NCI-H1417 treated with DMSO at 0.1 percent for 48 hours (cell line): ENCODE data around the gene PSME3.
"Not testable (repeated sequence)": the region's sequence is repeated elsewhere in the genome, so short reads cannot be mapped to it uniquely, and the experiment has no call there.

Experiments used
- DNase-seq: peaks from one replicate; lab custom pipeline; 2025; lab: John Stamatoyannopoulos, UW

The PSME3 gene

DNA sequence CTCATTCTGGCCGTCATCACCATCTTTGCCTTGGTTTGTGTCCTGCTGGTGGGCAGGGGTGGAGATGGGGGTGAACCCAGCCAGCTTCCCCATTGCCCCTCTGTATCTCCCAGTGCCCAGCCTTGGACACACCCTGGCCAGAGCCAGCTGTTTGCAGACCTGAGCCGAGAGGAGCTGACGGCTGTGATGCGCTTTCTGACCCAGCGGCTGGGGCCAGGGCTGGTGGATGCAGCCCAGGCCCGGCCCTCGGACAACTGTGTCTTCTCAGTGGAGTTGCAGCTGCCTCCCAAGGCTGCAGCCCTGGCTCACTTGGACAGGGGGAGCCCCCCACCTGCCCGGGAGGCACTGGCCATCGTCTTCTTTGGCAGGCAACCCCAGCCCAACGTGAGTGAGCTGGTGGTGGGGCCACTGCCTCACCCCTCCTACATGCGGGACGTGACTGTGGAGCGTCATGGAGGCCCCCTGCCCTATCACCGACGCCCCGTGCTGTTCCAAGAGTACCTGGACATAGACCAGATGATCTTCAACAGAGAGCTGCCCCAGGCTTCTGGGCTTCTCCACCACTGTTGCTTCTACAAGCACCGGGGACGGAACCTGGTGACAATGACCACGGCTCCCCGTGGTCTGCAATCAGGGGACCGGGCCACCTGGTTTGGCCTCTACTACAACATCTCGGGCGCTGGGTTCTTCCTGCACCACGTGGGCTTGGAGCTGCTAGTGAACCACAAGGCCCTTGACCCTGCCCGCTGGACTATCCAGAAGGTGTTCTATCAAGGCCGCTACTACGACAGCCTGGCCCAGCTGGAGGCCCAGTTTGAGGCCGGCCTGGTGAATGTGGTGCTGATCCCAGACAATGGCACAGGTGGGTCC lies 18.4 kb downstream of the PSME3 start:
- DNase-seq, result not testable (repeated sequence)

- no peak for DNase-seq
Measured at GRCh38 chr17:42852351-42852750, 19.2 kb downstream of the PSME3 start.

- no peak for DNase-seq
Measured at GRCh38 chr17:42853004-42853403, 19.8 kb downstream of the PSME3 start.

- DNase-seq, result no peak
Measured at GRCh38 chr17:42853597-42853967, 20.4 kb downstream of the PSME3 start.

DNA sequence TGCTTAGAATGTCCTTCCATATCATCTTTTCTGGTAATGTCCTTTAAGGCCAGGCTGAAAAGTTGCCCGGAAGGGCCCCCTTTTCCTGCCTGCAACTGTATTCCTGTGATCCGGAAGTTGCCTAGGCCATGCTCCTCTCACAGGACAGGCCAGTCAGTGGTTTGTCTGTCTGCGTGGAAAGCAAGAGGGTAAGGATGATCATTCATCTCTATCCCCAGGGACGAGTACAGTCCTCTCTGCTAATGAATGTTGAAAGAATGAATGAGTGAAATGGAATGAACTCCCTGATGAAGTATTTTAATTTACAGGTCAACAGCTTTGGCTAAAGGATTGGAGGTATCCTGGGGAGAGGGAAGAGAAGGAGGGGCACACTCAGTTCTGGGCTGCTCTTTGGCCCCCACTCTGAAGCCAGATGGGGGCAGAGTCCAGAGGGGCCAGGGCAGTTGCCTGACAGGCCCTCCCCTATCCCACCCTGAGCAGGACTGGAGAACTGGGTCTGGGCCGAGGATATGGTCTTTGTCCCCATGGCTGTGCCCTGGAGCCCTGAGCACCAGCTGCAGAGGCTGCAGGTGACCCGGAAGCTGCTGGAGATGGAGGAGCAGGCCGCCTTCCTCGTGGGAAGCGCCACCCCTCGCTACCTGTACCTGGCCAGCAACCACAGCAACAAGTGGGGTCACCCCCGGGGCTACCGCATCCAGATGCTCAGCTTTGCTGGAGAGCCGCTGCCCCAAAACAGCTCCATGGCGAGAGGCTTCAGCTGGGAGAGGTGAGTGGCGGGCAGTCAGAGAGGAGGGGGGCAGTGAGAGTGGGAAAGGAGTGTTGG lies 21.0 kb downstream of the PSME3 start:
- DNase-seq, result no peak

GRCh38 chr17:42855048-42855596 lies 21.9 kb downstream of the PSME3 start:
- DNase-seq, result no peak

DNA sequence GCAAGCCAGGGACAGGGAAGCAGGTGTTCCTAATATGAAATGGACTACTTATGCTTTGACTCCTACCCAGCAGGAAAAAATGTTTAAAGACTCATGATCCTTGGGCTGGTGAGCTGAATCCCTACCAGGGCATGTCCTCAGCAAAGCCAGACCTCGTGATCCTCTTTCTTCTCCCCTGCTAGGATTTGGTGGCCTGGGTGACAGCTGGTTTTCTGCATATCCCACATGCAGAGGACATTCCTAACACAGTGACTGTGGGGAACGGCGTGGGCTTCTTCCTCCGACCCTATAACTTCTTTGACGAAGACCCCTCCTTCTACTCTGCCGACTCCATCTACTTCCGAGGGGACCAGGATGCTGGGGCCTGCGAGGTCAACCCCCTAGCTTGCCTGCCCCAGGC lies 22.9 kb downstream of the PSME3 start:
- DNase-seq, result not testable (repeated sequence)

- not testable (repeated sequence) for DNase-seq
Measured at GRCh38 chr17:42856516-42856915, 23.3 kb downstream of the PSME3 start.

- DNase-seq, result no peak
Measured at GRCh38 chr17:42857389-42857788, 24.2 kb downstream of the PSME3 start.

DNA sequence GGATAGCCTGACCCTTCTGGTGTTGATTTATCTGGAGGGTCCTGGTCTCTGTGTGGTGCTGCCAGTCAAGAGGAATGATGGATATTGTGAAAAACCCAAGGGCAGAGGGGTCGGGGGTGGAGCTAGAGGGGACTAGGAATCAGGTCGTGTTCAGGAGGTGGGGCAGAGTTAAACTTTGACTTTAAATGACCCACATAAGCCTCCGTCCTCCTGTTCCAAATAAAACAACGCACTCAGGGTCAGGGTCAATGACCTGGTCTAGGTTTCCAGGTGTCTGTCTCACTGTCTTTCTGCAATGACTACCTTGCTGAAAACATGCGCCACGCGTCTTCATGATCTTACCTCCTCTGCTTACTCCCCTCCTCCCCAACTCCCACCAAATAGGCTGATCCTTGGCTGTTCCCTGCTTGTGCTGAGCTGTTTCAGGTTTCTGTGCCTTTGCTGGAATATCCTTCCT lies 32.5 kb downstream of the PSME3 start:
- DNase-seq, result no peak

DNA sequence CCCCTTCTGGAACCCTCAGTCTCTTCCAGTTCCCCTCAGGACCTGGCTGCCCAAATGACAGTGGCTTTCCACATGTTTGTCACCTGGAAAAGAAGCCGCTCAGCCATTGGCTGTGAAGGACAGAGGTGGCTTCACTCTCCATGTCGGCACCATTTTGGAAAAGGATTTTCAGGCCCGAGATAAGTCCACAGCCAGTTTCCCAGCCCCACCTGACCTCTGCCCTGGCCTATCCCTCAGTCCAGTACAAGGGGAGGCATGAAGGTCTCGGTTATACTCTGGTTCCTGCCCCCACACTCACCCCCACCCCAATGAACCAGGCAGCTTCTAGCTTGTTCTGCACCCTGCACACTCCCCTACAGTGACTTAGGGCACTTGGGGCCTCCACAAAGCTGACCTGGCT lies 33.0 kb downstream of the PSME3 start:
- no peak for DNase-seq

DNA sequence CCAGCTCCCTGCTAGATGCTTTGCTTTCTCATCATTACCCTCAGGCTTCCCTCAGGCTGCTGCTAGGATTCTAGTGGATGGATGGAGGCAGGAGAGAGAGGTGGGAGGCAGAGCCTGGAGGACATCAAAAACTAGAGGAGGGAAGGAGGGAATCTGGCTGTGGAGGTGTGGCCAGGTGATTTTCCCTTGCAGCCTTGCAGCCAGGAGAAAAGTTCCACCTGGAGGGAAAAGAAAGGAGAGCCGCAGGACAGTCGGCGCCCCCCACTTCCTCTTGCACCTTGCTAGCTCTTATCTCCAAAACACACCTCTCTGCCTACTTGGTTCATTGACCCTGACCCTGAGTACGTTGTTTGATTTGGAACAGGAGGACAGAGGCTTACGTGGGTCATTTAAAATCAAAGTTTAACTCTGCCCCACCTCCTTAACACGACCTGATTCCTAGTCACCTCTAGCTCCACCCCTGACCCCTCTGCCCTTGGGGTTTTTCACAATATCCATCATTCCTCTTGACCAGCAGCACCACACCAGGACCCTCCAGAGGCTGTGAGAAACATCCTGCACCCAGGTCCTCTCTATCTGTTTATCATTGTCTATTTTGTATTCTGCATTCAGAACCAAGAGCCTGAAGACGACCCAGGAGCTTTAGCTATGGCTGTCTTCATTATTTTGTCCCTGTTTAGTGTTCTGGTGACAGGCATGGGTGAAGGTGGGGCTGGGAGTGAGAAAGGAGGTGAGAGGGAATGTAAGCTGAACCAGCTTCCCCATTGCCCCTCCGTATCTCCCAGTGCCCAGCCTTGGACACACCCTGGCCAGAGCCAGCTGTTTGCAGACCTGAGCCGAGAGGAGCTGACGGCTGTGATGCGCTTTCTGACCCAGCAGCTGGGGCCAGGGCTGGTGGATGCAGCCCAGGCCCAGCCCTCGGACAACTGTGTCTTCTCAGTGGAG lies 33.7 kb downstream of the PSME3 start:
- DNase-seq, result no peak

DNA sequence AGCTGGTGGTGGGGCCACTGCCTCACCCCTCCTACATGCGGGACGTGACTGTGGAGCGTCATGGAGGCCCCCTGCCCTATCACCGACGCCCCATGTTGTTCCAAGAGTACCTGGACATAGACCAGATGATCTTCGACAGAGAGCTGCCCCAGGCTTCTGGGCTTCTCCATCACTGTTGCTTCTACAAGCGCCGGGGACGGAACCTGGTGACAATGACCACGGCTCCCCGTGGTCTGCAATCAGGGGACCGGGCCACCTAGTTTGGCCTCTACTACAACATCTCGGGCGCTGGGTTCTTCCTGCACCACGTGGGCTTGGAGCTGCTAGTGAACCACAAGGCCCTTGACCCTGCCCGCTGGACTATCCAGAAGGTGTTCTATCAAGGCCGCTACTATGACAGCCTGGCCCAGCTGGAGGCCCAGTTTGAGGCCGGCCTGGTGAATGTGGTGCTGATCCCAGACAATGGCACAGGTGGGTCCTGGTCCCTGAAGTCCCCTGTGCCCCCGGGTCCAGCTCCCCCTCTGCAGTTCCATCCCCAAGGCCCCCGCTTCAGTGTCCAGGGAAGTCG lies 34.6 kb downstream of the PSME3 start:
- not testable (repeated sequence) for DNase-seq

DNA sequence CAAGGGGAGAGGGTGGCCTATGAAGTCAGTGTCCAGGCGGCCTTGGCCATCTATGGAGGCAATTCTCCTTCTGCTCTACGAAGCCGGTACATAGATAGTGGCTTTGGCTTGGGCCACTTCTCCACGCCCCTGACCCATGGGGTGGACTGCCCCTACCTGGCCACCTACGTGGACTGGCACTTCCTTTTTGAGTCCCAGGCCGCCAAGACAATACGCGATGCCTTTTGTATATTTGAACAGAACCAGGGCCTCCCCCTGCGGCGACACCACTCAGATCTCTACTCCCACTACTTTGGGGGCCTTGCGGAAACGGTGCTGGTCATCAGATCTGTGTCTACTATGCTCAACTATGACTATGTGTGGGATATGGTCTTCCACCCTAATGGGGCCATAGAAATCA lies 35.1 kb downstream of the PSME3 start:
- no peak for DNase-seq

GRCh38 chr17:42871647-42872046 lies 38.5 kb downstream of the PSME3 start:
- no peak for DNase-seq

GRCh38 chr17:42872251-42872965 lies 39.2 kb downstream of the PSME3 start:
- DNase-seq, result no peak

DNA sequence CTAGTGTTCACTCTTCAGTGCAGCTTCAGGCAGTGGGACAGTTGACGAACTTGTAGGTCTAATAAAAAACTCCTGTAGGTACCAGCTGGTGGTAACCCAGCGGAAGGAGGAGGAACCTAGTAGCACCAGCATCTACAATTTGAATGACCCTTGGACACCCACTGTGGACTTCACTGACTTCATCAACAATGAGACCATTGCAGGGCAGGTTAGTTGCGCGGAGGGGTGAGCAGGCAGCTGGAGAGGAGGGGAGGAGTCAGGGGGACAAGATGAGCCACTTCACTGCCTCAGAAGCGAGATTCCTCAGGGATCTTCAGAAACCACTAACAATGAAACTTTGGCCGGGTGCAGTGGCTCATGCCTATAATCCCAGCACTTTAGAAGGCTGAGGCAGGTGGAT lies 40.1 kb downstream of the PSME3 start:
- DNase-seq, result no peak

GRCh38 chr17:42873932-42874695 lies 40.9 kb downstream of the PSME3 start:
- DNase-seq, result not testable (repeated sequence)

- DNase-seq, result no peak
Measured at GRCh38 chr17:42877037-42877436, 43.8 kb downstream of the PSME3 start.
